ENCODE data around the gene HTR4.

Gene HTR4

GRCh38 chr5:148606296-148606695 is 48.0 kb downstream of the HTR4 start:
- DNase-seq (ENCODE audit: low spot score) = no peak

GRCh38 chr5:148599187-148599586 is 55.1 kb downstream of the HTR4 start:
- DNase-seq (ENCODE audit: low spot score) = no peak

GRCh38 chr5:148595697-148596096 is 58.6 kb downstream of the HTR4 start:
- no peak for DNase-seq (ENCODE audit: low spot score)

- DNase-seq (ENCODE audit: low spot score) = no peak
Measured at GRCh38 chr5:148586796-148587195, 67.5 kb downstream of the HTR4 start.

- no peak for DNase-seq (ENCODE audit: low spot score)
Measured at GRCh38 chr5:148585988-148586387, 68.3 kb downstream of the HTR4 start.

- no peak for DNase-seq (ENCODE audit: low spot score)
Measured at GRCh38 chr5:148584103-148584502, 70.2 kb downstream of the HTR4 start.

GRCh38 chr5:148583421-148583965 is 70.8 kb downstream of the HTR4 start:
- no peak for DNase-seq (ENCODE audit: low spot score)

- no peak for DNase-seq (ENCODE audit: low spot score)
Measured at GRCh38 chr5:148574167-148574566, 80.2 kb downstream of the HTR4 start.

GRCh38 chr5:148573374-148573773 is 81.0 kb downstream of the HTR4 start:
- DNase-seq (ENCODE audit: low spot score) = no peak

- no peak for DNase-seq (ENCODE audit: low spot score)
Measured at GRCh38 chr5:148569948-148570347, 84.4 kb downstream of the HTR4 start.

GRCh38 chr5:148565148-148565547 is 89.2 kb downstream of the HTR4 start:
- no peak for DNase-seq (ENCODE audit: low spot score)

GRCh38 chr5:148563021-148563420 is 91.3 kb downstream of the HTR4 start:
- DNase-seq (ENCODE audit: low spot score) = no peak

GRCh38 chr5:148561801-148562311 is 92.5 kb downstream of the HTR4 start:
- DNase-seq (ENCODE audit: low spot score) = no peak

- DNase-seq (ENCODE audit: low spot score) = no peak
Measured at GRCh38 chr5:148559461-148559860, 94.9 kb downstream of the HTR4 start.

- no peak for DNase-seq (ENCODE audit: low spot score)
Measured at GRCh38 chr5:148558892-148559291, 95.4 kb downstream of the HTR4 start.

GRCh38 chr5:148556835-148557234 is 97.5 kb downstream of the HTR4 start:
- no peak for DNase-seq (ENCODE audit: low spot score)

- DNase-seq (ENCODE audit: low spot score) = no peak
Measured at GRCh38 chr5:148554621-148555020, 99.7 kb downstream of the HTR4 start.

- DNase-seq (ENCODE audit: low spot score) = no peak
Measured at GRCh38 chr5:148543727-148544126, 110.6 kb downstream of the HTR4 start.

GRCh38 chr5:148542812-148543211 is 111.5 kb downstream of the HTR4 start:
- DNase-seq (ENCODE audit: low spot score) = no peak

GRCh38 chr5:148541054-148541835 is 113.1 kb downstream of the HTR4 start:
- no peak for DNase-seq (ENCODE audit: low spot score)

- no peak for DNase-seq (ENCODE audit: low spot score)
Measured at GRCh38 chr5:148540647-148541046, 113.7 kb downstream of the HTR4 start.

- DNase-seq (ENCODE audit: low spot score) = no peak
Measured at GRCh38 chr5:148539851-148540250, 114.5 kb downstream of the HTR4 start.

GRCh38 chr5:148535190-148535589 is 119.1 kb downstream of the HTR4 start:
- DNase-seq (ENCODE audit: low spot score) = no peak
